Nephron (organoid): Measurements from ENCODE around the gene DNAJC1.
"Not testable (repeated sequence)": the region's sequence is repeated elsewhere in the genome, so short reads cannot be mapped to it uniquely, and the experiment has no call there.

ENCODE experiments used
- H3K27ac Mint-ChIP-seq, 3 experiments: 2 replicates each; pipeline ENCODE4 v1.8.0; 2020; ENCODE audit warnings: mixed read lengths in 3 of 3, mild to moderate bottlenecking in 2 of 3, moderate library complexity in 1 of 3
- H3K27me3 Mint-ChIP-seq: 2 replicates; pipeline ENCODE4 v1.8.0; 2021; ENCODE audit warnings: low read depth, mild to moderate bottlenecking, moderate library complexity, mixed read lengths
- H3K36me3 Mint-ChIP-seq: 2 replicates; pipeline ENCODE4 v1.8.0; 2020; ENCODE audit warnings: low read depth, mixed read lengths
- H3K4me1 Mint-ChIP-seq: 2 replicates; pipeline ENCODE4 v1.8.0; 2020; ENCODE audit warnings: mixed read lengths
- H3K4me3 Mint-ChIP-seq, 3 experiments: 2 replicates each; pipeline ENCODE4 v1.8.0; 2020; ENCODE audit warnings: mild to moderate bottlenecking in 3 of 3, mixed read lengths in 3 of 3, moderate library complexity in 2 of 3
- H3K9me3 Mint-ChIP-seq: 2 replicates; pipeline ENCODE4 v1.8.0; 2020; ENCODE audit warnings: mixed read lengths
- CTCF ChIP-seq, 3 experiments: fragments of 200-600 bp; sonication (generic); IDR thresholded peaks; one replicate each; pipeline ENCODE4 v1.5.0; 2021; ENCODE audit warnings: antibody characterized with exemption in 3 of 3; ENCODE audit not compliant: unreplicated experiment in 3 of 3

The DNAJC1 gene

GRCh38 chr10:21888959-21889358 is 114.6 kb downstream of the DNAJC1 start:
- no peaks in the 10 kb centered on the region for H3K27me3 Mint-ChIP-seq
- H3K4me1 Mint-ChIP-seq, result no peaks in the 10 kb centered on the region
- H3K36me3 Mint-ChIP-seq, result peaks cover 72% of the 10 kb centered on the region
- H3K27ac Mint-ChIP-seq, result no peak overlapping the region
- H3K4me3 Mint-ChIP-seq, result no peak overlapping the region
- peaks cover 71% of the 10 kb centered on the region for H3K9me3 Mint-ChIP-seq
- TF ChIP-seq CTCF (IDR thresholded peaks at IDR 0.05; ENCODE audit: unreplicated experiment in 3 of 3), result no peak

GRCh38 chr10:21885940-21886339 is 117.6 kb downstream of the DNAJC1 start:
- Mint-ChIP-seq H3K36me3 (peaks cover 61% of the 10 kb centered on the region), H3K4me1 (no peaks in the 10 kb centered on the region), H3K4me3 (no peak overlapping the region), H3K9me3 (peaks cover 52% of the 10 kb centered on the region), H3K27ac (no peak overlapping the region), H3K27me3 (no peaks in the 10 kb centered on the region)
- TF ChIP-seq CTCF (IDR thresholded peaks at IDR 0.05; ENCODE audit: unreplicated experiment in 3 of 3), result no peak

- Mint-ChIP-seq H3K27me3 (no peaks in the 10 kb centered on the region), H3K4me1 (no peaks in the 10 kb centered on the region), H3K9me3 (peaks cover 32% of the 10 kb centered on the region), H3K36me3 (peaks cover 44% of the 10 kb centered on the region), H3K4me3 (no peak overlapping the region), H3K27ac (no peak overlapping the region)
- TF ChIP-seq CTCF (IDR thresholded peaks at IDR 0.05; ENCODE audit: unreplicated experiment in 3 of 3), result no peak
Observed at GRCh38 chr10:21873198-21873597, 130.3 kb downstream of the DNAJC1 start.

GRCh38 chr10:21872771-21873170 is 130.8 kb downstream of the DNAJC1 start:
- H3K27me3 Mint-ChIP-seq, result not testable (repeated sequence)
- H3K9me3 Mint-ChIP-seq, result peaks cover 32% of the 10 kb centered on the region

GRCh38 chr10:21870849-21871248 is 132.7 kb downstream of the DNAJC1 start:
- Mint-ChIP-seq H3K27me3 (no peaks in the 10 kb centered on the region), H3K36me3 (peaks cover 56% of the 10 kb centered on the region), H3K4me3 (no peak overlapping the region), H3K27ac (no peak overlapping the region), H3K4me1 (no peaks in the 10 kb centered on the region), H3K9me3 (peaks cover 45% of the 10 kb centered on the region)
- TF ChIP-seq CTCF (IDR thresholded peaks at IDR 0.05; ENCODE audit: unreplicated experiment in 3 of 3), result no peak

More at GRCh38 chr10:21872771-21873170, 130.8 kb downstream of the DNAJC1 start:
- H3K4me1 Mint-ChIP-seq, H3K4me3 Mint-ChIP-seq, H3K27ac Mint-ChIP-seq: not testable (repeated sequence)
- peaks cover 44% of the 10 kb centered on the region for H3K36me3 Mint-ChIP-seq

- not testable (repeated sequence) for H3K4me1 Mint-ChIP-seq, H3K4me3 Mint-ChIP-seq, H3K27me3 Mint-ChIP-seq, H3K27ac Mint-ChIP-seq
- H3K36me3 Mint-ChIP-seq, result peaks cover 61% of the 10 kb centered on the region
- H3K9me3 Mint-ChIP-seq, result peaks cover 45% of the 10 kb centered on the region
Observed at GRCh38 chr10:21869087-21869486, 134.4 kb downstream of the DNAJC1 start.

GRCh38 chr10:21860718-21861117 is 142.8 kb downstream of the DNAJC1 start:
- TF ChIP-seq CTCF (IDR thresholded peaks at IDR 0.05; ENCODE audit: unreplicated experiment in 3 of 3), result no peak
- no peaks in the 10 kb centered on the region for H3K4me1 Mint-ChIP-seq
- peaks cover 4% of the 10 kb centered on the region for H3K9me3 Mint-ChIP-seq
- H3K4me3 Mint-ChIP-seq, result no peak overlapping the region
- H3K36me3 Mint-ChIP-seq, result peaks cover 23% of the 10 kb centered on the region
- no peak overlapping the region for H3K27ac Mint-ChIP-seq
- H3K27me3 Mint-ChIP-seq, result peaks cover 3% of the 10 kb centered on the region
